IMR-90 (cell line): ENCODE results near the gene PRSS12. TPM values are rescaled to one million over a fixed set of nuclear protein-coding genes. Genes with fewer than 3 reads are reported as not detected.
A peak's percentile ranks its signal among the peaks of the same experiment; 100 is the strongest.

Experiments used
- ATAC-seq: fragments of 200-7000 bp; cut with Tn5 transposase; 2 replicates; pipeline ENCODE4 v1.9.1; 2020; ENCODE audit warnings: low read depth, mild to moderate bottlenecking, moderate library complexity
- BruUV-seq: library from RNA; stranded (reverse); fragments of 400-500 nt; replicated peaks from 2 replicates; lab custom pipeline; 2021; lab: Mats Ljungman, UMichigan
- CTCF ChIA-PET: fragments of 300-600 bp; formaldehyde crosslinking; extraction: SDS; loops from one replicate; lab custom pipeline; 2021; ENCODE audit warnings: antibody characterized with exemption; lab: Yijun Ruan, JAX
- POLR2A ChIA-PET: fragments of 300-600 bp; sonication (Branson Sonifier 250); formaldehyde crosslinking; loops from one replicate; lab custom pipeline; 2022; ENCODE audit warnings: antibody characterized with exemption; ENCODE audit not compliant: unreplicated experiment; lab: Charles Lee
- DNase-seq: peaks from one replicate; pipeline ENCODE4 v3.0.0; 2013
- H2AFZ ChIP-seq: replicated peaks from 2 replicates; pipeline ENCODE3; 2013; ENCODE audit warnings: low read length, mild to moderate bottlenecking; ENCODE audit not compliant: poor library complexity
- H2AK5ac ChIP-seq: 2 replicates; pipeline ENCODE4 v1.6.1; 2013; ENCODE audit warnings: low read depth, low read length, inconsistent platforms
- H2AK9ac ChIP-seq: replicated peaks from 2 replicates; pipeline ENCODE3; 2013; ENCODE audit warnings: mild to moderate bottlenecking, low read depth, low read length, moderate library complexity; ENCODE audit not compliant: poor library complexity
- H2BK120ac ChIP-seq: 2 replicates; pipeline ENCODE4 v1.6.1; 2013; ENCODE audit warnings: low read depth, low read length, inconsistent platforms
- H2BK15ac ChIP-seq: 3 replicates; pipeline ENCODE4 v1.6.1; 2013; ENCODE audit warnings: low read depth, low read length, inconsistent platforms
- H2BK20ac ChIP-seq: 2 replicates; pipeline ENCODE4 v1.6.1; 2013; ENCODE audit warnings: low read depth, mild to moderate bottlenecking, inconsistent platforms, low read length, moderate library complexity
- H2BK5ac ChIP-seq: 2 replicates; pipeline ENCODE4 v1.6.1; 2013; ENCODE audit warnings: mild to moderate bottlenecking, low read depth, low read length, inconsistent platforms; ENCODE audit not compliant: poor library complexity, severe bottlenecking
- H3K14ac ChIP-seq: replicated peaks from 2 replicates; pipeline ENCODE4 v1.6.1; 2013; ENCODE audit warnings: low read depth, low read length, inconsistent platforms
- H3K18ac ChIP-seq: 2 replicates; pipeline ENCODE4 v1.6.1; 2013; ENCODE audit warnings: low read depth, low read length, control low read depth
- H3K23ac ChIP-seq: 2 replicates; pipeline ENCODE4 v1.6.1; 2013; ENCODE audit warnings: low read depth, low read length, inconsistent platforms
- H3K27ac ChIP-seq: 2 replicates; pipeline ENCODE4 v1.5.1; 2013; ENCODE audit warnings: mild to moderate bottlenecking, control low read depth, low read length; ENCODE audit not compliant: insufficient read depth
- H3K27me3 ChIP-seq: 2 replicates; pipeline ENCODE4 v1.6.1; 2013; ENCODE audit warnings: low read length; ENCODE audit not compliant: control insufficient read depth, insufficient read depth
- H3K36me3 ChIP-seq: 2 replicates; pipeline ENCODE4 v1.6.1; 2013; ENCODE audit warnings: low read length, mixed read lengths; ENCODE audit not compliant: control insufficient read depth, insufficient read depth
- H3K4ac ChIP-seq: 2 replicates; pipeline ENCODE4 v1.6.1; 2013; ENCODE audit warnings: low read depth, low read length, inconsistent platforms
- H3K4me1 ChIP-seq: 2 replicates; pipeline ENCODE4 v1.6.1; 2013; ENCODE audit warnings: low read length, mixed read lengths; ENCODE audit not compliant: control insufficient read depth, insufficient read depth
- H3K4me2 ChIP-seq: 2 replicates; pipeline ENCODE4 v1.6.1; 2013; ENCODE audit warnings: low read depth, mild to moderate bottlenecking, control low read depth, low read length, moderate library complexity
- H3K4me3 ChIP-seq: 2 replicates; pipeline ENCODE4 v1.5.1; 2013; ENCODE audit warnings: low read depth, mild to moderate bottlenecking, control low read depth, low read length, moderate library complexity; ENCODE audit not compliant: insufficient read depth
- H3K56ac ChIP-seq: 2 replicates; pipeline ENCODE4 v1.6.1; 2013; ENCODE audit warnings: low read length, inconsistent platforms; ENCODE audit not compliant: insufficient read depth; ENCODE audit errors: extremely low read depth
- H3K79me1 ChIP-seq, 2 experiments: 2 replicates each; pipeline ENCODE4 v1.6.1; 2013; ENCODE audit warnings: low read length in 2 of 2, inconsistent platforms in 1 of 2, low read depth in 1 of 2
- H3K9ac ChIP-seq: 2 replicates; pipeline ENCODE4 v1.6.1; 2013; ENCODE audit warnings: low read depth, low read length, control low read depth
- H3K9me1 ChIP-seq: 2 replicates; pipeline ENCODE4 v1.6.1; 2013; ENCODE audit warnings: low read length, inconsistent platforms; ENCODE audit not compliant: insufficient read depth
- H3K9me3 ChIP-seq: 2 replicates; pipeline ENCODE4 v1.6.1; 2013; ENCODE audit warnings: low read length; ENCODE audit not compliant: control insufficient read depth, insufficient read depth
- H4K20me1 ChIP-seq: 2 replicates; pipeline ENCODE4 v1.6.1; 2013; ENCODE audit warnings: low read length, inconsistent platforms; ENCODE audit not compliant: insufficient read depth
- H4K5ac ChIP-seq: 2 replicates; pipeline ENCODE4 v1.6.1; 2013; ENCODE audit warnings: mild to moderate bottlenecking, low read depth, low read length, control low read depth
- H4K8ac ChIP-seq, 2 experiments: 2 replicates each; pipeline ENCODE4 v1.6.1; 2013; ENCODE audit warnings: low read depth in 2 of 2, low read length in 2 of 2, control low read depth in 1 of 2, inconsistent platforms in 1 of 2
- H4K91ac ChIP-seq: 2 replicates; pipeline ENCODE4 v1.6.1; 2013; ENCODE audit warnings: low read depth, low read length, inconsistent platforms; ENCODE audit not compliant: insufficient read depth
- BHLHE40 ChIP-seq: fragments of 150-350 bp; IDR thresholded peaks from 2 replicates; pipeline ENCODE4 v1.6.1; 2016; ENCODE audit warnings: mild to moderate bottlenecking, low read depth, low read length
- CEBPB ChIP-seq: IDR thresholded peaks from 2 replicates; pipeline ENCODE4 v1.6.1; 2012; ENCODE audit warnings: low read depth, low read length, improper control_type of control experiment
- CHD1 ChIP-seq: IDR thresholded peaks from 2 replicates; pipeline ENCODE4 v1.6.1; 2012; ENCODE audit warnings: low read depth, low read length, improper control_type of control experiment
- ELK1 ChIP-seq: fragments of 150-350 bp; IDR thresholded peaks from 2 replicates; pipeline ENCODE4 v1.6.1; 2016; ENCODE audit warnings: low read depth, mild to moderate bottlenecking, low read length, moderate library complexity, borderline replicate concordance
- MAFK ChIP-seq: IDR thresholded peaks from 2 replicates; pipeline ENCODE4 v1.6.1; 2012; ENCODE audit warnings: low read depth, low read length, improper control_type of control experiment
- MAZ ChIP-seq: IDR thresholded peaks from 2 replicates; pipeline ENCODE4 v1.6.1; 2012; ENCODE audit warnings: low read depth, mild to moderate bottlenecking, low read length, improper control_type of control experiment, moderate library complexity, borderline replicate concordance
- MXI1 ChIP-seq: IDR thresholded peaks from 2 replicates; pipeline ENCODE4 v1.6.1; 2012; ENCODE audit warnings: low read depth, mild to moderate bottlenecking, low read length, moderate library complexity, borderline replicate concordance
- NFE2L2 ChIP-seq: fragments of 150-350 bp; IDR thresholded peaks from 2 replicates; pipeline ENCODE4 v1.6.1; 2016; ENCODE audit warnings: low read depth, mild to moderate bottlenecking, low read length
- POLR2A ChIP-seq: IDR thresholded peaks from 2 replicates; pipeline ENCODE4 v1.6.1; 2012; ENCODE audit warnings: mild to moderate bottlenecking, low read depth, low read length
- RAD21 ChIP-seq: IDR thresholded peaks from 2 replicates; pipeline ENCODE4 v1.6.1; 2012; ENCODE audit warnings: low read length, improper control_type of control experiment
- RCOR1 ChIP-seq: IDR thresholded peaks from 2 replicates; pipeline ENCODE4 v1.6.1; 2012; ENCODE audit warnings: mild to moderate bottlenecking, low read length, improper control_type of control experiment; ENCODE audit not compliant: insufficient replicate concordance
- USF2 ChIP-seq: fragments of 150-350 bp; IDR thresholded peaks from 2 replicates; pipeline ENCODE4 v1.6.1; 2017; ENCODE audit warnings: mild to moderate bottlenecking, antibody characterized with exemption, low read length, low read depth
- WGBS, 2 experiments: methylation state at CpG; one replicate each; pipeline versions ENCODE4 v1.1.5 to v1.1.7; 2013; ENCODE audit warnings: missing lambda C conversion rate in 2 of 2; ENCODE audit not compliant: insufficient read length in 1 of 2; ENCODE audit errors: extremely low coverage in 2 of 2; 5-methylcytosine and 5-hydroxymethylcytosine counted together
- dilution Hi-C: fragments of 300-500 bp; cut with HindIII; formaldehyde crosslinking; loops from one replicate; pipeline ENCODE4 v1.14.3; 2018; ENCODE audit warnings: low sequenced_read_pairs; ENCODE audit not compliant: unreplicated experiment
- in situ Hi-C: fragments of 300-500 bp; cut with MboI; formaldehyde crosslinking; loops from 3 replicates; pipeline ENCODE4 v1.14.3; 2019; ENCODE audit warnings: low sequenced_read_pairs, inconsistent platforms, mixed read lengths
- intact Hi-C: fragments of 100-400 bp; cut with micrococcal nuclease; formaldehyde crosslinking; loops from 2 replicates; pipeline ENCODE4 v1.10.0; 2022
- polyA plus RNA-seq, 3 experiments: library from polyadenylated mRNA; depleted of rRNA; stranded (reverse); fragments of >200 nt; gene quantifications; 2 replicates each; pipeline ENCODE4 v1.2.3, GENCODE V29; 2012; ENCODE audit warnings: low replicate concordance in 1 of 3
- total RNA-seq: library from RNA; depleted of rRNA; stranded (reverse); fragments of >200 nt; gene quantifications from 2 replicates; pipeline ENCODE4 v1.2.3, GENCODE V29; 2012

PRSS12 gene
- total and polyA plus RNA-seq, 2 of the 4 experiments (the other 2 are of a cell fraction) = 51.1 to 71.5 TPM

DNA sequence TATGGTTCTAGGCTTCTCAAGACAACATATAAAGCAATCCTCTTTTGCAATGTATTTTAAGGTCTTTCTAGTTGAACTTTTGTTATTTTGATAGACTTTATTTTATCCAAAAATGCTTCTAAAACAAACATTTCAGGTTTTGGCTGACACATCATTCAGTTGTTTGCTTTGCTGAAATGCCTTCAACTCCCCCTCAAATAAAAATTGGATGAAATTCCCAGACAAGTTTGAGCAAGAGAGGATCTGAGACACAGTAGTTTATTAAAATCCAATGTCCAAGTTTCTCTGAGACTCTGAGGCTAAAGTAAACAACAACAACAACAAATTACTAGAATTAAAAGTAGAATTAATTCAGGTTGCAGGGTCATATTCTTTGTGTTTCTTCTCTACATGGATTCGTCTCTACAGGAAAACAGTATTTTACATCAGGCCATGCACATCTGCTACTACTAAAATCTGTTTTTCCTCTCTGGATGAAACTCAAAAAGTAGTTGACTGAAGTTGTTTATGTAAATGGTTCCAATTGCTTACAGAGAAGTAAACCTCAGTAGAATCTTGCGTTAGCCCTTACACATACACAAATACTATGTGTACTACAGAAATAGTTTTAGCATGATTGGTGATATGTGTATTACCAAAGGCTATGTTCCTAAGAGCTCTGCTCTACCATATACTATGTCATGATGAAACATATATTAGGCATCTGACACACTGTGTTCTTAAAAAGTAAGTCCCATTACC is 64.9 kb downstream of the PRSS12 start (continued):
- TF ChIP-seq MAZ (no peak), MXI1 (no peak)

- Histone ChIP-seq H3K14ac (no peak overlapping the region; the same call in 1 of the 2 replicates), H3K4me1 (peaks cover 26% of the 10 kb centered on the region), H3K36me3 (peaks cover 2% of the 10 kb centered on the region; the same call in 1 of the 2 replicates), H3K4ac (peak overlapping the region; percentile 74; the same call in 1 of the 2 replicates), H2AK5ac (peak overlapping the region; percentile 27; the same call in 1 of the 2 replicates), H2BK120ac (peak overlapping the region; percentile 61), H2AK9ac (no peak overlapping the region), H4K5ac (peak overlapping the region; percentile 15), H3K27me3 (no peaks in the 10 kb centered on the region), H3K79me1 (peaks cover 2 to 16% of the 10 kb centered on the region in 2 experiments; a peak in 2 of 4 replicates), H3K56ac (0 out of 2 replicates have a peak overlapping the region, but pooled peaks have one; percentile 39), H4K91ac (peak overlapping the region; percentile 45), H3K9ac (no peak overlapping the region), H3K9me3 (no peaks in the 10 kb centered on the region), H2AFZ (no peak overlapping the region), H2BK20ac (peak overlapping the region; percentile 73; the same call in 1 of the 2 replicates), H3K4me2 (no peak overlapping the region), H3K23ac (no peak overlapping the region), H4K20me1 (peaks cover 4% of the 10 kb centered on the region; the same call in 1 of the 2 replicates), H3K27ac (peak overlapping the region; percentile 89; the same call in 1 of the 2 replicates), H3K18ac (peak overlapping the region; percentile 96), H3K4me3 (no peak overlapping the region), H2BK15ac (no peak overlapping the region), H3K9me1 (peaks cover 6% of the 10 kb centered on the region), H4K8ac (peak overlapping the region; percentile 29 to 49; a peak in 1 of 4 replicates), H2BK5ac (peak overlapping the region; percentile 90)
- POLR2A ChIA-PET = no interaction called here
- no peak for DNase-seq
- TF ChIP-seq CHD1 = no peak
- TF ChIP-seq MAFK = no peak
- TF ChIP-seq NFE2L2 = no peak
- TF ChIP-seq USF2 = no peak
- no peak for TF ChIP-seq ELK1
- TF ChIP-seq RCOR1 = no peak
- TF ChIP-seq MXI1 = no peak
- no peak for TF ChIP-seq MAZ
- no peak for TF ChIP-seq CEBPB
- TF ChIP-seq POLR2A = no peak
- TF ChIP-seq BHLHE40 = no peak
- no peak for TF ChIP-seq RAD21
- intact Hi-C loops = no loop called here
- no TSS peak for BruUV-seq
- in situ Hi-C loops = loop anchor here (25.0 kb wide), 1 partner anchor 226 kb away; no protein-coding TSS in a partner anchor
- WGBS, 2 experiments = no CpG with 5 or more reads among the region's 3 CpGs
- CTCF ChIA-PET = no interaction called here
- dilution Hi-C loops = no loop called here
- ATAC-seq = no peak
Observed at GRCh38 chr4:118286685-118287084, 66.1 kb downstream of the PRSS12 start.
